HCT116 (cell line): Measurements from ENCODE around the gene GPX2. TPM values are rescaled to one million over a fixed set of nuclear protein-coding genes. Genes with fewer than 3 reads are reported as not detected.

ENCODE experiments used
- ATAC-seq: fragments of 200-7000 bp; cut with Tn5 transposase; 2 replicates; pipeline ENCODE4 v1.9.1; 2020; ENCODE audit warnings: mild to moderate bottlenecking, moderate library complexity
- BruUV-seq: library from RNA; stranded (reverse); fragments of 400-500 nt; replicated peaks from 2 replicates; lab custom pipeline; 2021; lab: Mats Ljungman, UMichigan
- CTCF ChIA-PET: fragments of 300-600 bp; sonication (Branson Sonifier 250); formaldehyde crosslinking; loops from one replicate; lab custom pipeline; 2021; ENCODE audit warnings: antibody characterized with exemption; lab: Charles Lee
- POLR2A ChIA-PET: fragments of 300-600, 350-600 bp; sonication (Branson Sonifier 250); formaldehyde crosslinking; loops from one replicate; lab custom pipeline; 2021; ENCODE audit warnings: antibody characterized with exemption; lab: Charles Lee
- RAD21 ChIA-PET, 2 experiments: fragments of 300-600 bp; sonication (Branson Sonifier 250); formaldehyde crosslinking; loops; one replicate each; lab custom pipeline; 2023; ENCODE audit warnings: low total read pairs in 2 of 2; ENCODE audit not compliant: uncharacterized antibody in 2 of 2, unreplicated experiment in 2 of 2, low non-redundant PET in 1 of 2; lab: Charles Lee
- DNase-seq: peaks from one replicate; pipeline ENCODE4 v3.0.0-alpha.2; 2010; ENCODE audit warnings: low read depth, low spot score
- H2AFZ ChIP-seq: fragments of 200-600 bp; shearing (Covaris generic), sonication (generic); 2 replicates; pipeline ENCODE4 v1.6.1; 2017; ENCODE audit warnings: low read depth, mixed run types, mixed read lengths, antibody characterized with exemption, low read length; ENCODE audit not compliant: poor library complexity, severe bottlenecking
- H3K27ac ChIP-seq: 2 replicates; pipeline ENCODE4 v1.5.1; 2012; ENCODE audit warnings: low read depth, low read length
- H3K27me3 ChIP-seq: fragments of 200-600 bp; sonication (generic); 2 replicates; pipeline ENCODE4 v1.6.1; 2016; ENCODE audit warnings: mixed run types, low read length, mixed read lengths; ENCODE audit not compliant: insufficient read depth
- H3K36me3 ChIP-seq, 2 experiments: fragments of 200-500 bp in 1 of 2; fragments of 200-600 bp in 1 of 2; sonication (Bioruptor generic) in 1 of 2; sonication (generic) in 1 of 2; 2 replicates each; pipeline versions ENCODE4 v1.5.1 to v1.6.1; 2014 to 2016; ENCODE audit warnings: low read length in 2 of 2, inconsistent platforms in 1 of 2, mixed read lengths in 1 of 2, mixed run types in 1 of 2; ENCODE audit not compliant: insufficient read depth in 2 of 2, control insufficient read depth in 1 of 2
- H3K4me1 ChIP-seq, 2 experiments: fragments of 200-600 bp in 1 of 2; sonication (generic) in 1 of 2; 2 replicates each; pipeline versions ENCODE4 v1.5.1 to v1.6.1; 2012 to 2017; ENCODE audit warnings: low read length in 2 of 2, inconsistent platforms in 1 of 2, mild to moderate bottlenecking in 1 of 2, mixed read lengths in 1 of 2, mixed run types in 1 of 2, moderate library complexity in 1 of 2; ENCODE audit not compliant: insufficient read depth in 2 of 2, control insufficient read depth in 1 of 2
- H3K4me2 ChIP-seq: fragments of 200-600 bp; sonication (generic); 2 replicates; pipeline ENCODE4 v1.6.1; 2017; ENCODE audit warnings: mixed run types, low read length, mixed read lengths
- H3K4me3 ChIP-seq, 2 experiments: fragments of 200-600 bp in 1 of 2; sonication (generic) in 1 of 2; replicated peaks in 1 of 2; 2 replicates each; pipeline ENCODE4 v1.5.1; 2011 to 2016; ENCODE audit warnings: low read length in 2 of 2, control low read depth in 1 of 2, low read depth in 1 of 2, mild to moderate bottlenecking in 1 of 2, mixed read lengths in 1 of 2, mixed run types in 1 of 2
- H3K79me2 ChIP-seq: fragments of 200-600 bp; sonication (generic); 2 replicates; pipeline ENCODE4 v1.6.1; 2017; ENCODE audit warnings: mild to moderate bottlenecking, mixed run types, low read length, moderate library complexity, mixed read lengths; ENCODE audit not compliant: insufficient read depth
- H3K9ac ChIP-seq: fragments of 200-600 bp; sonication (generic); 2 replicates; pipeline ENCODE4 v1.6.1; 2016; ENCODE audit warnings: low read length, mixed read lengths
- H3K9me2 ChIP-seq: fragments of 200-600 bp; sonication (generic), shearing (Covaris generic); 2 replicates; pipeline ENCODE4 v1.6.1; 2017; ENCODE audit warnings: mixed run types, mild to moderate bottlenecking, moderate library complexity; ENCODE audit not compliant: insufficient read depth
- H3K9me3 ChIP-seq, 2 experiments: fragments of 200-500 bp in 1 of 2; fragments of 200-600 bp in 1 of 2; sonication (Bioruptor generic) in 1 of 2; sonication (generic) in 1 of 2; 2 replicates each; pipeline ENCODE4 v1.6.1; 2014 to 2017; ENCODE audit warnings: low read length in 2 of 2, mixed read lengths in 2 of 2, inconsistent platforms in 1 of 2, low read depth in 1 of 2, mild to moderate bottlenecking in 1 of 2, mixed run types in 1 of 2, moderate library complexity in 1 of 2; ENCODE audit not compliant: control insufficient read depth in 1 of 2, insufficient read depth in 1 of 2
- H4K20me1 ChIP-seq: fragments of 200-600 bp; sonication (generic), shearing (Covaris generic); 2 replicates; pipeline ENCODE4 v1.6.1; 2017; ENCODE audit warnings: mixed run types, mild to moderate bottlenecking, moderate library complexity; ENCODE audit not compliant: insufficient read depth
- CBX3 ChIP-seq: IDR thresholded peaks from 2 replicates; pipeline ENCODE4 v1.6.1; 2012; ENCODE audit warnings: low read depth
- CEBPB ChIP-seq: IDR thresholded peaks from 2 replicates; pipeline ENCODE4 v1.6.1; 2012; ENCODE audit warnings: low read depth
- EGR1 ChIP-seq: IDR thresholded peaks from 2 replicates; pipeline ENCODE4 v1.6.1; 2012; ENCODE audit warnings: low read depth
- ELF1 ChIP-seq: IDR thresholded peaks from 2 replicates; pipeline ENCODE4 v1.6.1; 2012; ENCODE audit warnings: low read depth, borderline replicate concordance
- JUND ChIP-seq: IDR thresholded peaks from 2 replicates; pipeline ENCODE4 v1.6.1; 2012
- POLR2A ChIP-seq: IDR thresholded peaks from 2 replicates; pipeline ENCODE4 v1.7.0; 2011; ENCODE audit warnings: borderline replicate concordance; ENCODE audit not compliant: insufficient read depth, insufficient read length; ENCODE audit errors: extremely low read depth
- POLR2AphosphoS5 ChIP-seq: IDR thresholded peaks from 2 replicates; pipeline ENCODE4 v1.6.1; 2011; ENCODE audit warnings: mild to moderate bottlenecking, low read depth, low read length, moderate library complexity
- RAD21 ChIP-seq: IDR thresholded peaks from 2 replicates; pipeline ENCODE4 v1.6.1; 2012; ENCODE audit warnings: low read depth, mild to moderate bottlenecking
- SIN3A ChIP-seq: IDR thresholded peaks from 2 replicates; pipeline ENCODE4 v1.6.1; 2012; ENCODE audit warnings: low read depth
- SP1 ChIP-seq: IDR thresholded peaks from 2 replicates; pipeline ENCODE4 v1.6.1; 2012; ENCODE audit warnings: low read depth
- SRF ChIP-seq: IDR thresholded peaks from 2 replicates; pipeline ENCODE4 v1.6.1; 2012; ENCODE audit warnings: low read depth
- TCF7L2 ChIP-seq: IDR thresholded peaks from 2 replicates; pipeline ENCODE4 v1.7.0; 2011; ENCODE audit warnings: borderline replicate concordance, inconsistent platforms; ENCODE audit not compliant: insufficient read depth, insufficient read length; ENCODE audit errors: extremely low read depth
- ZFX ChIP-seq: fragments of 450-650 bp; IDR thresholded peaks from 2 replicates; pipeline ENCODE4 v1.6.1; 2017
- ZNF274 ChIP-seq: fragments of 200-500 bp; sonication (Bioruptor generic); IDR thresholded peaks from 2 replicates; pipeline ENCODE4 v1.6.1; 2014; ENCODE audit warnings: mild to moderate bottlenecking, low read depth, low read length, inconsistent platforms
- intact Hi-C: fragments of 100-400 bp; cut with micrococcal nuclease; formaldehyde crosslinking; loops from 2 replicates; pipeline ENCODE4 v1.10.0; 2022
- total RNA-seq: library from RNA; stranded (reverse); gene quantifications from one replicate; pipeline ENCODE4 v1.2.1, GENCODE V29; 2021; ENCODE audit not compliant: unreplicated experiment
- TF ChIP-seq, protein P1 (sequence below): IDR thresholded peaks from 2 replicates; pipeline ENCODE4 v1.6.1; 2012
- TF ChIP-seq, protein P2 (sequence below), 3 experiments: fragments of 200-600 bp in 1 of 3; sonication (generic) in 1 of 3; IDR thresholded peaks in 2 of 3; conservative IDR thresholded peaks in 1 of 3; 2 replicates each; pipeline ENCODE4 v1.5.1; 2012 to 2017; ENCODE audit warnings: low read depth in 2 of 3, low read length in 2 of 3, antibody characterized with exemption in 1 of 3, borderline replicate concordance in 1 of 3, control low read depth in 1 of 3, mild to moderate bottlenecking in 1 of 3, mixed read lengths in 1 of 3, mixed run types in 1 of 3, moderate library complexity in 1 of 3; ENCODE audit not compliant: insufficient read depth in 1 of 3
- TF ChIP-seq, protein P3 (sequence below): IDR thresholded peaks from 2 replicates; pipeline ENCODE4 v1.6.1; 2012; ENCODE audit warnings: low read depth

The GPX2 gene
- total RNA-seq, 1 experiment from 2014 or later = 0.61 TPM

DNA sequence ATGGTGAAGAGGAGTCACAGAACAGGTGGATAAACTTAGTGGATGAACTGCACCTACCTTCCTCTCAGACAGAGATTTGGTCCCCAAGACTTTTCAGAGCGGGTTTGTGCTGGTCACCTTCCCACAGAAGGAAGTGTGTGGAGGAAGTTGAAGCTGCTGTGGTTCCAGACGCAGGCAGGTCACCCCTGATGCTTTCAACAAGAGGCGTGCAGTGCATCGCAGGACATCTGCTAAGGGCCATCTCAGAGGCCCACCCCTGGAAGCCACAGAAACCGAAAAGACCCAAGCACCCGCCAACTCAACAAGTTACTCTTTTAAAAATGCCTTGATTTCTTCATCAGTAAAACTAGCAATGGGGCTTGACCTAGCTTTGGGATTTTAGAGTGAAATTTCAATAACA lies 1.0 kb upstream of the GPX2 start:
- Histone ChIP-seq H3K9me3 (no peaks in the 10 kb centered on the region), H3K9ac (no peak overlapping the region), H3K4me3 (no peak overlapping the region), H3K4me2 (no peak overlapping the region), H3K27ac (no peak overlapping the region), H2AFZ (no peak overlapping the region), H3K4me1 (no peaks in the 10 kb centered on the region), H3K79me2 (no peaks in the 10 kb centered on the region), H3K9me2 (no peaks in the 10 kb centered on the region), H3K27me3 (no peaks in the 10 kb centered on the region), H4K20me1 (no peaks in the 10 kb centered on the region), H3K36me3 (no peaks in the 10 kb centered on the region)
- CTCF ChIA-PET = interaction anchor here (1.1 kb wide), 1 partner anchor 10 kb away, joined by 3 read pairs; no protein-coding TSS in a partner anchor
- intact Hi-C loops = no loop called here
- ATAC-seq = no peak
- RAD21 ChIA-PET = no interaction called here
- no TSS peak for BruUV-seq
- POLR2A ChIA-PET = no interaction called here
- TF ChIP-seq POLR2AphosphoS5 = no peak
- TF ChIP-seq, protein P1, sequence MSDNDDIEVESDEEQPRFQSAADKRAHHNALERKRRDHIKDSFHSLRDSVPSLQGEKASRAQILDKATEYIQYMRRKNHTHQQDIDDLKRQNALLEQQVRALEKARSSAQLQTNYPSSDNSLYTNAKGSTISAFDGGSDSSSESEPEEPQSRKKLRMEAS = no peak
- TF ChIP-seq CEBPB = no peak
- no peak for TF ChIP-seq SP1
- no peak for TF ChIP-seq CBX3
- TF ChIP-seq, protein P2, sequence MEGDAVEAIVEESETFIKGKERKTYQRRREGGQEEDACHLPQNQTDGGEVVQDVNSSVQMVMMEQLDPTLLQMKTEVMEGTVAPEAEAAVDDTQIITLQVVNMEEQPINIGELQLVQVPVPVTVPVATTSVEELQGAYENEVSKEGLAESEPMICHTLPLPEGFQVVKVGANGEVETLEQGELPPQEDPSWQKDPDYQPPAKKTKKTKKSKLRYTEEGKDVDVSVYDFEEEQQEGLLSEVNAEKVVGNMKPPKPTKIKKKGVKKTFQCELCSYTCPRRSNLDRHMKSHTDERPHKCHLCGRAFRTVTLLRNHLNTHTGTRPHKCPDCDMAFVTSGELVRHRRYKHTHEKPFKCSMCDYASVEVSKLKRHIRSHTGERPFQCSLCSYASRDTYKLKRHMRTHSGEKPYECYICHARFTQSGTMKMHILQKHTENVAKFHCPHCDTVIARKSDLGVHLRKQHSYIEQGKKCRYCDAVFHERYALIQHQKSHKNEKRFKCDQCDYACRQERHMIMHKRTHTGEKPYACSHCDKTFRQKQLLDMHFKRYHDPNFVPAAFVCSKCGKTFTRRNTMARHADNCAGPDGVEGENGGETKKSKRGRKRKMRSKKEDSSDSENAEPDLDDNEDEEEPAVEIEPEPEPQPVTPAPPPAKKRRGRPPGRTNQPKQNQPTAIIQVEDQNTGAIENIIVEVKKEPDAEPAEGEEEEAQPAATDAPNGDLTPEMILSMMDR (IDR thresholded peaks at IDR 0.05 in 2 of 3, conservative IDR thresholded peaks at IDR 0.05 in 1 of 3; ENCODE audit: borderline replicate concordance in 1 of 3, insufficient read depth in 1 of 3, low read depth in 2 of 3, low read length in 2 of 3) = no peak
- TF ChIP-seq EGR1 = no peak
- TF ChIP-seq ZFX = no peak
- TF ChIP-seq JUND = no peak
- no peak for TF ChIP-seq SRF
- TF ChIP-seq POLR2A = no peak
- no peak for TF ChIP-seq ELF1
- TF ChIP-seq, protein P3, sequence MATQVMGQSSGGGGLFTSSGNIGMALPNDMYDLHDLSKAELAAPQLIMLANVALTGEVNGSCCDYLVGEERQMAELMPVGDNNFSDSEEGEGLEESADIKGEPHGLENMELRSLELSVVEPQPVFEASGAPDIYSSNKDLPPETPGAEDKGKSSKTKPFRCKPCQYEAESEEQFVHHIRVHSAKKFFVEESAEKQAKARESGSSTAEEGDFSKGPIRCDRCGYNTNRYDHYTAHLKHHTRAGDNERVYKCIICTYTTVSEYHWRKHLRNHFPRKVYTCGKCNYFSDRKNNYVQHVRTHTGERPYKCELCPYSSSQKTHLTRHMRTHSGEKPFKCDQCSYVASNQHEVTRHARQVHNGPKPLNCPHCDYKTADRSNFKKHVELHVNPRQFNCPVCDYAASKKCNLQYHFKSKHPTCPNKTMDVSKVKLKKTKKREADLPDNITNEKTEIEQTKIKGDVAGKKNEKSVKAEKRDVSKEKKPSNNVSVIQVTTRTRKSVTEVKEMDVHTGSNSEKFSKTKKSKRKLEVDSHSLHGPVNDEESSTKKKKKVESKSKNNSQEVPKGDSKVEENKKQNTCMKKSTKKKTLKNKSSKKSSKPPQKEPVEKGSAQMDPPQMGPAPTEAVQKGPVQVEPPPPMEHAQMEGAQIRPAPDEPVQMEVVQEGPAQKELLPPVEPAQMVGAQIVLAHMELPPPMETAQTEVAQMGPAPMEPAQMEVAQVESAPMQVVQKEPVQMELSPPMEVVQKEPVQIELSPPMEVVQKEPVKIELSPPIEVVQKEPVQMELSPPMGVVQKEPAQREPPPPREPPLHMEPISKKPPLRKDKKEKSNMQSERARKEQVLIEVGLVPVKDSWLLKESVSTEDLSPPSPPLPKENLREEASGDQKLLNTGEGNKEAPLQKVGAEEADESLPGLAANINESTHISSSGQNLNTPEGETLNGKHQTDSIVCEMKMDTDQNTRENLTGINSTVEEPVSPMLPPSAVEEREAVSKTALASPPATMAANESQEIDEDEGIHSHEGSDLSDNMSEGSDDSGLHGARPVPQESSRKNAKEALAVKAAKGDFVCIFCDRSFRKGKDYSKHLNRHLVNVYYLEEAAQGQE = no peak
- TF ChIP-seq TCF7L2 = no peak
- TF ChIP-seq ZNF274 = no peak
- no peak for TF ChIP-seq SIN3A
- TF ChIP-seq RAD21 = no peak
- DNase-seq = no peak
